Measurements from ENCODE around the gene PEAK3. TPM values are rescaled to one million over a fixed set of nuclear protein-coding genes. Genes with fewer than 3 reads are reported as not detected.
A peak's percentile ranks its signal among the peaks of the same experiment; 100 is the strongest.

Gene PEAK3
- polyA plus RNA-seq, 3 donors, result 2.4 to 6.3 (median 2.9) TPM

DNA sequence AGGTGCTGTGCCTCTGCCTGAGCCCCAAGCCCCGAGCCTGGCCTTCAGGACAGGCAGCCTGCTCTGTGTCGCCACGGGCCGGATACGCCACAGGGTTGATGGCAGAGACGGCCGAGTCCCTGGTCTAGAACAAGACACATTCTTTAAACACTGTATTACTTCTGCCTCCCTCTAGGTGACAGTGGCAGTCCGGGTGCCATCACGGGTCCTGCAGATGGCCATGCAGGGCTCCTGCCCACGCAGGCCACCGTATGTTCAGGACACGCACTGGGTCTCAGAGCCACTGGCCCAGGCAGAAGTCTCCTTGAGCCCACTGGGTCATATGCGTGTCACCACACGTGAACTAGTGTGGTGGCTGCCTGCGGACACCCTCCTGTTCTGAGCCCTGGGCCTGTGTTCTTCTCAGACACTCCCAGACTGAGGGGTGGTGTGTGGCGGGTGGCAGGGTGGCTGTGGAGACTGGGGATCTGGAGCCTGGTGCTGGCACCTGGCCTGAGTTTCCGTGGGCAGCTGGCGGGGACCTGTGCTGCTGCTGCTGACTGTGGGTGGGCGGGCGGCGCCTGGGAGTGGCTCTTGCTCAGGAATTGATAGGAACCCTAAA lies 50.3 kb downstream of the PEAK3 start:
- H3K36me3 ChIP-seq (replicated peaks in 1 of 2; ENCODE audit: control insufficient read depth in 1 of 2, insufficient read depth in 2 of 2, low read length in 2 of 2), result peaks cover 46 to 67% of the 10 kb centered on the region in 2 donors
- no peak overlapping the region for H2AFZ ChIP-seq (ENCODE audit: insufficient read depth, low read depth, low read length, poor library complexity, severe bottlenecking)
- Mint-ChIP-seq H3K27me3 (ENCODE audit: low read depth in 3 of 3) (peaks cover 0 to 2% (median 0%) of the 10 kb centered on the region in 3 donors), H3K27ac (peak overlapping the region in 4 of 7 donors; percentile 27 to 69 (median 52)), H3K4me1 (peaks cover 21% of the 10 kb centered on the region), H3K9me3 (no peaks in the 10 kb centered on the region), H3K4me3 (no peak overlapping the region), H3K36me3 (peaks cover 32 to 59% of the 10 kb centered on the region in 2 donors)
- no peaks in the 10 kb centered on the region for H3K9me3 ChIP-seq (replicated peaks in 1 of 2; ENCODE audit: control insufficient read depth in 1 of 2, insufficient read depth in 1 of 2, low read length in 2 of 2)
- H3K27ac ChIP-seq (ENCODE audit: low read depth in 1 of 2, low read length in 2 of 2), result peak overlapping the region in 1 of 2 donors; percentile 51
- H3K4me1 ChIP-seq (ENCODE audit: control insufficient read depth in 1 of 2, insufficient read depth in 2 of 2, low read length in 2 of 2), result peaks cover 14 to 33% of the 10 kb centered on the region in 2 donors
- DNase-seq, result no peak
- no peak overlapping the region for H3K4me3 ChIP-seq (replicated peaks in 1 of 3; ENCODE audit: low read depth in 2 of 3, low read length in 3 of 3)
- TF ChIP-seq, protein P1, sequence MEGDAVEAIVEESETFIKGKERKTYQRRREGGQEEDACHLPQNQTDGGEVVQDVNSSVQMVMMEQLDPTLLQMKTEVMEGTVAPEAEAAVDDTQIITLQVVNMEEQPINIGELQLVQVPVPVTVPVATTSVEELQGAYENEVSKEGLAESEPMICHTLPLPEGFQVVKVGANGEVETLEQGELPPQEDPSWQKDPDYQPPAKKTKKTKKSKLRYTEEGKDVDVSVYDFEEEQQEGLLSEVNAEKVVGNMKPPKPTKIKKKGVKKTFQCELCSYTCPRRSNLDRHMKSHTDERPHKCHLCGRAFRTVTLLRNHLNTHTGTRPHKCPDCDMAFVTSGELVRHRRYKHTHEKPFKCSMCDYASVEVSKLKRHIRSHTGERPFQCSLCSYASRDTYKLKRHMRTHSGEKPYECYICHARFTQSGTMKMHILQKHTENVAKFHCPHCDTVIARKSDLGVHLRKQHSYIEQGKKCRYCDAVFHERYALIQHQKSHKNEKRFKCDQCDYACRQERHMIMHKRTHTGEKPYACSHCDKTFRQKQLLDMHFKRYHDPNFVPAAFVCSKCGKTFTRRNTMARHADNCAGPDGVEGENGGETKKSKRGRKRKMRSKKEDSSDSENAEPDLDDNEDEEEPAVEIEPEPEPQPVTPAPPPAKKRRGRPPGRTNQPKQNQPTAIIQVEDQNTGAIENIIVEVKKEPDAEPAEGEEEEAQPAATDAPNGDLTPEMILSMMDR (IDR thresholded peaks at IDR 0.05), result no peak
- H4K20me1 ChIP-seq (ENCODE audit: insufficient read depth, low read length), result peaks cover 88% of the 10 kb centered on the region
- WGBS (ENCODE audit: insufficient coverage), result 91% methylated on average over 17 of the region's 21 CpGs
- H3K9ac ChIP-seq (ENCODE audit: insufficient read depth, low read length, poor library complexity, severe bottlenecking), result no peak overlapping the region
- intact Hi-C loops (cut with micrococcal nuclease), result no loop called here
- H3K27me3 ChIP-seq (ENCODE audit: control insufficient read depth in 2 of 2, insufficient read depth in 2 of 2, low read length in 2 of 2), result no peaks in the 10 kb centered on the region
- peaks cover 49% of the 10 kb centered on the region for H3K79me2 ChIP-seq (ENCODE audit: insufficient read depth, low read length)
- H3K4me2 ChIP-seq (replicated peaks; ENCODE audit: extremely low read depth, low read length, poor library complexity, severe bottlenecking), result no peak overlapping the region

DNA sequence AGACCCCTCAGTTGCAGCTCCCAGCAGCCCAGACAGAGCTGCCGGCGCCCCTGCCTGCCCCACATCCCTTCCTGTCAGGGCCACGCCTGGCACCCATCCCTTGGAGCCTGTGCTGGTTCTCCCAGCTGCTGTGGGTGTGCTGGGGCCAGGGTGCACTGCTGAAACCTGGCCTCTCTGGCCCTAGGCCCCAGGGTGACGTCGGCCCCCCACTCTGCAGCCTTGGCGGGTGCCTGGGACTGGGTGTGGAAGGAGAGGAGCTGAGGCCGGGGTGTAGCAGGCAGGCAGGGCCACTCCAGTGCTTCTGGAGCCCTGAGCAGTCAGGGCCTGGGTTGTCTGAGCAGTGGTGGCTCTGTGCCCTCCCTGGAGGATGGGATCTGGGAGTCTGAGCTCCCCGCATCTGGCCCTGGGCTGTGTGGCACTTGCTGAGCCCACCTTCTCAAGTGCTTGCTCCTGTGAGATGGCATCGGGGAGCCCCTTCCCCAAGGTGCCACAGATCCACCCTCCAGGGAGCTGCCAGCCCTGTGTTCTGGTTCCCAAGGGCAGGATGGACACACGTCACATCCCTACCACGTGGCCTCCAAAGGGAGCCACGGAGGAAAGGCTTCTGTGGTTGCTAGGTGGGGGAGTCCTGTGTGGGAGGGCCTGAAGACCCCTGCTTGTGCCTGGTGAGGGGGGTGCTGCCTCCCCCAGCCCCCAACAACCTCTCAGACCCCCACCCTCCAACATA lies 51.0 kb downstream of the PEAK3 start:
- peaks cover 48% of the 10 kb centered on the region for H3K79me2 ChIP-seq (ENCODE audit: insufficient read depth, low read length)
- H3K9ac ChIP-seq (ENCODE audit: insufficient read depth, low read length, poor library complexity, severe bottlenecking), result no peak overlapping the region
- peaks cover 14 to 33% of the 10 kb centered on the region in 2 donors for H3K4me1 ChIP-seq (ENCODE audit: control insufficient read depth in 1 of 2, insufficient read depth in 2 of 2, low read length in 2 of 2)
- peaks cover 34 to 65% of the 10 kb centered on the region in 2 donors for H3K36me3 Mint-ChIP-seq
- H3K27me3 ChIP-seq (ENCODE audit: control insufficient read depth in 2 of 2, insufficient read depth in 2 of 2, low read length in 2 of 2), result no peaks in the 10 kb centered on the region
- H3K4me3 ChIP-seq (replicated peaks in 1 of 3; ENCODE audit: low read depth in 2 of 3, low read length in 3 of 3), result no peak overlapping the region
- H3K4me3 Mint-ChIP-seq, result no peak overlapping the region
- H3K36me3 ChIP-seq (replicated peaks in 1 of 2; ENCODE audit: control insufficient read depth in 1 of 2, insufficient read depth in 2 of 2, low read length in 2 of 2), result peaks cover 52 to 75% of the 10 kb centered on the region in 2 donors
- no peak overlapping the region for H3K4me2 ChIP-seq (replicated peaks; ENCODE audit: extremely low read depth, low read length, poor library complexity, severe bottlenecking)
- H4K20me1 ChIP-seq (ENCODE audit: insufficient read depth, low read length), result peaks cover 88% of the 10 kb centered on the region
- H3K9me3 Mint-ChIP-seq, result peaks cover 0 to under 1% (median 0%) of the 10 kb centered on the region in 7 donors
- no peak for DNase-seq
- H2AFZ ChIP-seq (ENCODE audit: insufficient read depth, low read depth, low read length, poor library complexity, severe bottlenecking), result no peak overlapping the region
- H3K27me3 Mint-ChIP-seq (ENCODE audit: low read depth in 3 of 3), result peaks cover 0 to 2% (median 0%) of the 10 kb centered on the region in 3 donors
- H3K27ac Mint-ChIP-seq, result peak overlapping the region in 4 of 7 donors; percentile 3 to 69 (median 40)
- H3K4me1 Mint-ChIP-seq, result peaks cover 21% of the 10 kb centered on the region
- TF ChIP-seq, protein P1 (IDR thresholded peaks at IDR 0.05), result no peak
- peak overlapping the region in 1 of 2 donors; percentile 51 for H3K27ac ChIP-seq (ENCODE audit: low read depth in 1 of 2, low read length in 2 of 2)
- WGBS (ENCODE audit: insufficient coverage), result 91% methylated on average over 8 of the region's 12 CpGs
- no peaks in the 10 kb centered on the region for H3K9me3 ChIP-seq (replicated peaks in 1 of 2; ENCODE audit: control insufficient read depth in 1 of 2, insufficient read depth in 1 of 2, low read length in 2 of 2)
- intact Hi-C loops (cut with micrococcal nuclease), result no loop called here
